Nephron progenitor cell (in vitro differentiated cells): ENCODE results near the gene MDK.

ENCODE experiments used
- DNase-seq: peaks from one replicate; pipeline ENCODE4 v3.0.0; 2021
- H3K27ac Mint-ChIP-seq: 2 replicates; pipeline ENCODE4 v1.8.0; 2021; ENCODE audit warnings: mild to moderate bottlenecking, moderate library complexity, mixed read lengths
- H3K27me3 Mint-ChIP-seq: 2 replicates; pipeline ENCODE4 v1.8.0; 2021; ENCODE audit warnings: mild to moderate bottlenecking, low read depth, mixed read lengths; ENCODE audit not compliant: poor library complexity
- H3K36me3 Mint-ChIP-seq: 2 replicates; pipeline ENCODE4 v1.8.0; 2021; ENCODE audit warnings: low read depth, mixed read lengths
- H3K4me1 Mint-ChIP-seq: 2 replicates; pipeline ENCODE4 v1.8.0; 2021; ENCODE audit warnings: mixed read lengths
- H3K4me3 Mint-ChIP-seq: 2 replicates; pipeline ENCODE4 v1.8.0; 2021; ENCODE audit warnings: mild to moderate bottlenecking, moderate library complexity, mixed read lengths
- H3K9me3 Mint-ChIP-seq: 2 replicates; pipeline ENCODE4 v1.8.0; 2021; ENCODE audit warnings: mild to moderate bottlenecking, moderate library complexity, mixed read lengths
- TF ChIP-seq, protein P1 (sequence below): fragments of 200-600 bp; sonication (generic); IDR thresholded peaks from 2 replicates; pipeline ENCODE4 v1.5.0; 2021; ENCODE audit warnings: antibody characterized with exemption

MDK gene

DNA sequence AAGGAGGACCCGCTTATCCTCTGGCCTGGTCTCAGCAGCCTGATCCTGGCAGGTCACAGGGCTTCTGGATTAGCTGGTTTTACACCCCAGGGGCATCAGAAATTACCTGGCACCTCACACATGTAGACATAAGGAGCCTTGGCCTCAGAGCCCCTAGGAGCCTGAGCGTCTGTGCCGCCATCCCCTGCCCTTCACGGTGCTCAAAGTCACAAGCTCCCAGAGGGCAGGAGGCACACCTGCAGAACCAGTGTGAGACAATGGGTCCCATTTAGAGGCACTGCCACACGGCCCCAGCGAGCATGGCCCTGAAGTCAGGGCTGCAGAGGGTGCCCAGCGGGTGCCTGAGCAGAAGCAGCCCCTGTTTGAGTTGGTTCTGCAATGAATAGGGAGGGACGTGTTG is 30.3 kb upstream of the MDK start:
- Mint-ChIP-seq H3K36me3 (no peaks in the 10 kb centered on the region), H3K4me1 (peaks cover 68% of the 10 kb centered on the region), H3K27ac (no peak overlapping the region), H3K27me3 (peaks cover 13% of the 10 kb centered on the region), H3K9me3 (no peaks in the 10 kb centered on the region), H3K4me3 (no peak overlapping the region)
- TF ChIP-seq, protein P1, sequence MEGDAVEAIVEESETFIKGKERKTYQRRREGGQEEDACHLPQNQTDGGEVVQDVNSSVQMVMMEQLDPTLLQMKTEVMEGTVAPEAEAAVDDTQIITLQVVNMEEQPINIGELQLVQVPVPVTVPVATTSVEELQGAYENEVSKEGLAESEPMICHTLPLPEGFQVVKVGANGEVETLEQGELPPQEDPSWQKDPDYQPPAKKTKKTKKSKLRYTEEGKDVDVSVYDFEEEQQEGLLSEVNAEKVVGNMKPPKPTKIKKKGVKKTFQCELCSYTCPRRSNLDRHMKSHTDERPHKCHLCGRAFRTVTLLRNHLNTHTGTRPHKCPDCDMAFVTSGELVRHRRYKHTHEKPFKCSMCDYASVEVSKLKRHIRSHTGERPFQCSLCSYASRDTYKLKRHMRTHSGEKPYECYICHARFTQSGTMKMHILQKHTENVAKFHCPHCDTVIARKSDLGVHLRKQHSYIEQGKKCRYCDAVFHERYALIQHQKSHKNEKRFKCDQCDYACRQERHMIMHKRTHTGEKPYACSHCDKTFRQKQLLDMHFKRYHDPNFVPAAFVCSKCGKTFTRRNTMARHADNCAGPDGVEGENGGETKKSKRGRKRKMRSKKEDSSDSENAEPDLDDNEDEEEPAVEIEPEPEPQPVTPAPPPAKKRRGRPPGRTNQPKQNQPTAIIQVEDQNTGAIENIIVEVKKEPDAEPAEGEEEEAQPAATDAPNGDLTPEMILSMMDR = no peak
- no peak for DNase-seq

DNA sequence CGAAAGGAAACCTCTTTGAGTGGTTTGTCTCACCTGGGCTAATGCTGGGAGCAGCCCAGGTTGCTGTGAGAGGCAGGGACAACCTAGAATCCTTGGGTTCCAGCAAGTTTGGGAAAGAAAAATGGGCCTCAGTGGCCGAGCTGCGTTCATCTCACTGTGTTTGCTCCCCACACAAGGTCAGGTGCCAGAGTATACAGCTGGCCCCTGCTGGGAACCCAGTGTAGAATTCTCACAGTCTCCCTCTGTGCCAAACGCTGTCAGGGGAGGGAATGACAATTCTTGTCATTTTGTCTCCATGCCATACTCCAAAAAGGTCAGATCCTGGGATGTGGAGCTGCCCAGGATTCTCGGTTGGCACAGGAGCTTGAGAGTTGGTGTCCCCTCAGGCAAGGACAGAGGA is 29.9 kb upstream of the MDK start:
- Mint-ChIP-seq H3K27me3 (peaks cover 11% of the 10 kb centered on the region), H3K9me3 (no peaks in the 10 kb centered on the region), H3K4me1 (peaks cover 68% of the 10 kb centered on the region), H3K27ac (no peak overlapping the region), H3K4me3 (no peak overlapping the region), H3K36me3 (no peaks in the 10 kb centered on the region)
- TF ChIP-seq, protein P1 = no peak
- DNase-seq = no peak

DNA sequence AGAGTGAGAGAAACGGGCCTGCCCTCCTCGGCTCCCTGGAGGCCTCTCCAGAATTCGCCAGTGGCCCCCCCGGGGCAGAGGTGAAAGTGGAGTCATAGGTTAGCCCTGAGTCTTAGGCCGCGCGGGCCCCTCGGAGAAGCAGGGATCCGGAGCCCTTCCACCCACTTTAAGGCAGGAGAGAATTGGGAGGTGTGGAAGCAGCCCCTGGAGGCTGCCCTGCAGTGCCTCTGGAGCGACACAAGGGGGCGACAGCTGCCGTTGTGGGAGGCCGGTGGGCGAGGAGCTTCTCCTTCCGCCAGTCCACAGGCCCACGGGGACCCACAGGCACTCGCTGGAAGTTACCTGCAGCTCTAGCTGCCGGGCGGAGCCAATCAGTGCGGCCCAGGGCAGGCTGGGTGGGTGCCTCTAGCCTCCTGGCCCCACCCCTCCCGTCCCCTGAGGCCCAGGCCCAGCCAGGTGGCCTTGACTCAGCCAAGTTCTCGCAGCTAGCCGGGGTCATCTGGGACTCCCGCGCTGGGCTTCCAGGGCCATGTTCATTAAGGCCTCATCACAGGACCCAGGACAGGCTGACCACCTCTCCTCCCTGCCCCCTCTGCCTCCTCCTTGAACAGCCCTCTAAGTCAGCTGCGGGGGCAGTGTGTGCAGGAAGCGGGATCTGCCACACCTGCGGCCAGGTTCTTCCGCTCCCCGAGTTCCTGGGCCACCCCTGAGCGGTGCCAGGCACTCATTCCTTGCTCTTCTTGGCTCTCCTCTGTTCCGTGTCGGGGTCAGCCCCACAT is 29.2 kb upstream of the MDK start:
- TF ChIP-seq, protein P1 = peak; percentile 96
- Mint-ChIP-seq H3K36me3 (no peaks in the 10 kb centered on the region), H3K27ac (peak overlapping the region; percentile 36), H3K9me3 (no peaks in the 10 kb centered on the region), H3K4me3 (peak overlapping the region; percentile 67), H3K4me1 (peaks cover 70% of the 10 kb centered on the region), H3K27me3 (peaks cover 6% of the 10 kb centered on the region)
- peak; percentile 82 for DNase-seq

DNA sequence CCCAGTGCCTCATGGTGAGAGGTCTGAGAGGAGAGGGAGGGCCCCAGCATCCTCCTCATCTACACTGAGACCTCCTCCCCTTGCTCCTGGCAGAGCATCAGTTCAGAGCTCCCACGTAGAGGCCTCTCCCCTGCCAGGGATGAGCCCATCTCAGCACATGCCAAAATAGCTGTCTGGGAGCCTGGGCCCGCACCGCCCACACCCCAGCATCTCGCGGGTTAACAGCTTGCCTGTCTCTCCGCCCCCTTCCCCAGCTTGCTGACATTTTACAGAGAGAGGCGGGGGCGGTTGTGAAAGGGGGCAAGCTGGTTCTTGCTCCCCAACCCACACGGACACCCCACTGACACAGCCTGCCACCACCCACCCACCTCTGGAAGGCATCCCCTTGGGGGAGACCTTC is 27.8 kb upstream of the MDK start:
- no peaks in the 10 kb centered on the region for H3K36me3 Mint-ChIP-seq
- peaks cover 68% of the 10 kb centered on the region for H3K4me1 Mint-ChIP-seq
- TF ChIP-seq, protein P1 = no peak
- H3K27ac Mint-ChIP-seq = no peak overlapping the region
- peaks cover 6% of the 10 kb centered on the region for H3K27me3 Mint-ChIP-seq
- no peaks in the 10 kb centered on the region for H3K9me3 Mint-ChIP-seq
- DNase-seq = no peak
- H3K4me3 Mint-ChIP-seq = no peak overlapping the region

DNA sequence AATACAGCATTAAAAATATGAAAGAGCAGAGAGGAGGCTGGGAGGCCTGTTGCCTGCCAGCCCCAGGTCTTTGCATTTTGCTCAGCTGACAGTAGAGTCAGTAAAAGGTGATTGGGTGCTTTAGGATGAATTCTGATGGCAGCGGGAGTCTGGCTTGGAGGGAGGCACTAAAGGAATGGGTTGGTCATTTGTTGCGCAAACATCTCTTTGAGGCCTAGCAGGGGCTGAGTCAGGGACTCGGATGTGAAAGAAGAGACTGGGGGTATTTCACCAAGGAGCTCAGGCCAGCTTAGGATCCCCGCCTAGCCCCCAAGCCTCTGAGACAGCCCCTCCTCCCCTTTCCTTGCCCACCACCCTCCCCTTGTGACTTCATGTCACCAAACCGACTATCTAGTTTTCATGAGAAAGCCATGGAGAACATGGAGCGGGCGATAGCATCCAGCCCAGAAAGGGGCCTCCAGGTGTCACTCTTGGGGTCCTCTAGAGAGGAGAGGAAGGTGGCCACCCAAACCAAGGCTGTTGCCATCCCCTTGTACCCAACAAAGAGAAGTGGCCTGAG is 24.5 kb upstream of the MDK start:
- no peak for DNase-seq
- H3K27me3 Mint-ChIP-seq = peaks cover 2% of the 10 kb centered on the region
- H3K27ac Mint-ChIP-seq = peak overlapping the region; percentile 81
- peak overlapping the region; percentile 16 for H3K4me3 Mint-ChIP-seq
- TF ChIP-seq, protein P1 = no peak
- H3K36me3 Mint-ChIP-seq = no peaks in the 10 kb centered on the region
- H3K4me1 Mint-ChIP-seq = peaks cover 63% of the 10 kb centered on the region
- no peaks in the 10 kb centered on the region for H3K9me3 Mint-ChIP-seq
